ENCODE measurements around the gene GRIP1. TPM values are rescaled to one million over a fixed set of nuclear protein-coding genes. Genes with fewer than 3 reads are reported as not detected.

Gene GRIP1
- total and polyA plus RNA-seq, 2 donors from 2014 or later, result 3.9 to 18.4 TPM

DNA sequence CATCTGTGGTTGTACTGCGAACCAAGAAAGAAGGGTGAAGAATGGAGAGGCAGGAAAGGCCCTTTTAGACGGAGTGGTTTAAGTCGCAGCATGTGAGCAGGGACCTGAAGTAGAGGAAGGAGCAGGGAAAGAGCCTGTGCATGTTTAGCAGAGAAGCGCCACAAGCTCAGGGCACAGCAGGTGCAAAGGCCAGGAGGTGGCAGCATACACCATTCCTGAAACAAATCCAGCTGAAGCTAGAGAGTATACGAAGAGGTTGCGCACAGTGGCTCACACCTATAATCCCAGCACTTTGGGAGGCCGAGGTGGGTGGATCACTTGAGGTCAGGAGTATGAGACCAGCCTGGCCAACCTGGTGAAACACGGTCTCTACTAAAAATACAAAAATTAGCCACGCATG lies 326.7 kb downstream of the GRIP1 start:
- no peaks in the 10 kb centered on the region for H3K36me3 ChIP-seq (ENCODE audit: control insufficient read depth in 2 of 3, insufficient read depth in 3 of 3, low read length in 3 of 3)
- intact Hi-C loops (cut with DNase I), result no loop called here
- no peaks in the 10 kb centered on the region for H3K4me1 ChIP-seq (ENCODE audit: control insufficient read depth in 2 of 3, insufficient read depth in 2 of 3, low read depth in 1 of 3, low read length in 3 of 3)
- H3K9ac ChIP-seq (ENCODE audit: low read length in 3 of 3), result no peak overlapping the region
- no peaks in the 10 kb centered on the region for H3K9me3 ChIP-seq (ENCODE audit: control insufficient read depth in 2 of 3, insufficient read depth in 1 of 3, low read length in 3 of 3)
- TF ChIP-seq, protein P1, sequence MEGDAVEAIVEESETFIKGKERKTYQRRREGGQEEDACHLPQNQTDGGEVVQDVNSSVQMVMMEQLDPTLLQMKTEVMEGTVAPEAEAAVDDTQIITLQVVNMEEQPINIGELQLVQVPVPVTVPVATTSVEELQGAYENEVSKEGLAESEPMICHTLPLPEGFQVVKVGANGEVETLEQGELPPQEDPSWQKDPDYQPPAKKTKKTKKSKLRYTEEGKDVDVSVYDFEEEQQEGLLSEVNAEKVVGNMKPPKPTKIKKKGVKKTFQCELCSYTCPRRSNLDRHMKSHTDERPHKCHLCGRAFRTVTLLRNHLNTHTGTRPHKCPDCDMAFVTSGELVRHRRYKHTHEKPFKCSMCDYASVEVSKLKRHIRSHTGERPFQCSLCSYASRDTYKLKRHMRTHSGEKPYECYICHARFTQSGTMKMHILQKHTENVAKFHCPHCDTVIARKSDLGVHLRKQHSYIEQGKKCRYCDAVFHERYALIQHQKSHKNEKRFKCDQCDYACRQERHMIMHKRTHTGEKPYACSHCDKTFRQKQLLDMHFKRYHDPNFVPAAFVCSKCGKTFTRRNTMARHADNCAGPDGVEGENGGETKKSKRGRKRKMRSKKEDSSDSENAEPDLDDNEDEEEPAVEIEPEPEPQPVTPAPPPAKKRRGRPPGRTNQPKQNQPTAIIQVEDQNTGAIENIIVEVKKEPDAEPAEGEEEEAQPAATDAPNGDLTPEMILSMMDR (IDR thresholded peaks at IDR 0.05; ENCODE audit: borderline replicate concordance, extremely low read depth, insufficient read depth), result peak; percentile 25
- no peak overlapping the region for H3K27ac ChIP-seq (ENCODE audit: low read depth in 2 of 2, low read length in 2 of 2)
- H3K4me3 ChIP-seq (ENCODE audit: low read length in 3 of 3), result no peak overlapping the region
- DNase-seq (peak in 3 of 5 donors; percentile 19 to 26 (median 22)), FAIRE-seq (no peak)
- no peaks in the 10 kb centered on the region for H3K27me3 ChIP-seq (ENCODE audit: control insufficient read depth, insufficient read depth, low read length)

GRCh38 chr12:66351301-66351700 lies 327.6 kb downstream of the GRIP1 start:
- Histone ChIP-seq H3K4me3 (ENCODE audit: low read length in 3 of 3) (no peak overlapping the region), H3K27ac (ENCODE audit: low read depth in 2 of 2, low read length in 2 of 2) (no peak overlapping the region), H3K9me3 (ENCODE audit: control insufficient read depth in 2 of 3, insufficient read depth in 1 of 3, low read length in 3 of 3) (no peaks in the 10 kb centered on the region), H3K27me3 (ENCODE audit: control insufficient read depth, insufficient read depth, low read length) (no peaks in the 10 kb centered on the region), H3K36me3 (ENCODE audit: control insufficient read depth in 2 of 3, insufficient read depth in 3 of 3, low read length in 3 of 3) (peaks cover 0 to 4% (median 0%) of the 10 kb centered on the region in 3 donors), H3K4me1 (ENCODE audit: control insufficient read depth in 2 of 3, insufficient read depth in 2 of 3, low read depth in 1 of 3, low read length in 3 of 3) (no peaks in the 10 kb centered on the region), H3K9ac (ENCODE audit: low read length in 3 of 3) (no peak overlapping the region)
- TF ChIP-seq, protein P1 (IDR thresholded peaks at IDR 0.05; ENCODE audit: borderline replicate concordance, extremely low read depth, insufficient read depth), result no peak
- intact Hi-C loops (cut with DNase I), result no loop called here
- DNase-seq (no peak), FAIRE-seq (no peak)

- Histone ChIP-seq H3K9ac (ENCODE audit: low read length in 3 of 3) (no peak overlapping the region), H3K36me3 (ENCODE audit: control insufficient read depth in 2 of 3, insufficient read depth in 3 of 3, low read length in 3 of 3) (peaks cover 0 to 8% (median 0%) of the 10 kb centered on the region in 3 donors), H3K4me3 (ENCODE audit: low read length in 3 of 3) (no peak overlapping the region), H3K9me3 (ENCODE audit: control insufficient read depth in 2 of 3, insufficient read depth in 1 of 3, low read length in 3 of 3) (peaks cover 0 to 9% (median 6%) of the 10 kb centered on the region in 3 donors), H3K27ac (ENCODE audit: low read depth in 2 of 2, low read length in 2 of 2) (no peak overlapping the region), H3K27me3 (ENCODE audit: control insufficient read depth, insufficient read depth, low read length) (no peaks in the 10 kb centered on the region), H3K4me1 (ENCODE audit: control insufficient read depth in 2 of 3, insufficient read depth in 2 of 3, low read depth in 1 of 3, low read length in 3 of 3) (no peaks in the 10 kb centered on the region)
- TF ChIP-seq, protein P1 (IDR thresholded peaks at IDR 0.05; ENCODE audit: borderline replicate concordance, extremely low read depth, insufficient read depth), result no peak
- DNase-seq (no peak), FAIRE-seq (no peak)
- intact Hi-C loops (cut with DNase I), result no loop called here
These were observed 332.9 kb downstream of the GRIP1 start for GRCh38 chr12:66345956-66346355.

- FAIRE-seq, result no peak
- intact Hi-C loops (cut with DNase I), result no loop called here
- H3K36me3 ChIP-seq (ENCODE audit: control insufficient read depth in 2 of 3, insufficient read depth in 3 of 3, low read length in 3 of 3), result peaks cover 0 to 9% (median 0%) of the 10 kb centered on the region in 3 donors
- H3K27me3 ChIP-seq (ENCODE audit: control insufficient read depth, insufficient read depth, low read length), result no peaks in the 10 kb centered on the region
- no peak for DNase-seq
- TF ChIP-seq, protein P1 (IDR thresholded peaks at IDR 0.05; ENCODE audit: borderline replicate concordance, extremely low read depth, insufficient read depth), result no peak
- no peak overlapping the region for H3K9ac ChIP-seq (ENCODE audit: low read length in 3 of 3)
- H3K9me3 ChIP-seq (ENCODE audit: control insufficient read depth in 2 of 3, insufficient read depth in 1 of 3, low read length in 3 of 3), result peaks cover 0 to 10% (median 6%) of the 10 kb centered on the region in 3 donors
- no peak overlapping the region for H3K4me3 ChIP-seq (ENCODE audit: low read length in 3 of 3)
- no peak overlapping the region for H3K27ac ChIP-seq (ENCODE audit: low read depth in 2 of 2, low read length in 2 of 2)
- no peaks in the 10 kb centered on the region for H3K4me1 ChIP-seq (ENCODE audit: control insufficient read depth in 2 of 3, insufficient read depth in 2 of 3, low read depth in 1 of 3, low read length in 3 of 3)
These were observed 333.7 kb downstream of the GRIP1 start for GRCh38 chr12:66345212-66345611.
